ENCODE data around the gene PLB1. TPM values are rescaled to one million over a fixed set of nuclear protein-coding genes. Genes with fewer than 3 reads are reported as not detected.

The PLB1 gene
- total RNA-seq, 1 donor from 2014 or later = 0.64 TPM

GRCh38 chr2:28603821-28604220, 108.0 kb downstream of the PLB1 start:
- Mint-ChIP-seq H3K27me3 (no peaks in the 10 kb centered on the region), H3K36me3 (ENCODE audit: low read depth) (no peaks in the 10 kb centered on the region), H3K9me3 (no peaks in the 10 kb centered on the region), H3K4me3 (no peak overlapping the region), H3K4me1 (peaks cover 16% of the 10 kb centered on the region), H3K27ac (no peak overlapping the region)
- ChIA-PET CTCF (interaction anchor here (1.6 kb wide), 1 partner anchor 11 kb away, joined by 5 read pairs; no protein-coding TSS in a partner anchor), POLR2A (no interaction called here)
- no peak for ATAC-seq (ENCODE audit: low read depth)
- TF ChIP-seq CTCF (IDR thresholded peaks at IDR 0.05) = no peak
- DNase-seq = no peak
- intact Hi-C loops (cut with micrococcal nuclease) = no loop called here

- peaks cover 16% of the 10 kb centered on the region for H3K4me1 Mint-ChIP-seq
- H3K4me3 Mint-ChIP-seq = no peak overlapping the region
- intact Hi-C loops (cut with micrococcal nuclease) = no loop called here
- no peak for DNase-seq
- H3K27me3 Mint-ChIP-seq = no peaks in the 10 kb centered on the region
- CTCF ChIA-PET = interaction anchor here (1.6 kb wide), 1 partner anchor 11 kb away, joined by 5 read pairs; no protein-coding TSS in a partner anchor
- no peak for ATAC-seq (ENCODE audit: low read depth)
- POLR2A ChIA-PET = no interaction called here
- H3K27ac Mint-ChIP-seq = no peak overlapping the region
- H3K9me3 Mint-ChIP-seq = no peaks in the 10 kb centered on the region
- TF ChIP-seq CTCF (IDR thresholded peaks at IDR 0.05) = no peak
- no peaks in the 10 kb centered on the region for H3K36me3 Mint-ChIP-seq (ENCODE audit: low read depth)
These were observed 108.5 kb downstream of the PLB1 start for GRCh38 chr2:28604284-28604843.

- H3K4me1 Mint-ChIP-seq = peaks cover 3% of the 10 kb centered on the region
- H3K27ac Mint-ChIP-seq = no peak overlapping the region
- no peaks in the 10 kb centered on the region for H3K9me3 Mint-ChIP-seq
- CTCF ChIA-PET = interaction anchor here (1.7 kb wide), 1 partner anchor 12 kb away, joined by 10 read pairs; no protein-coding TSS in a partner anchor
- ATAC-seq (ENCODE audit: low read depth) (no peak), DNase-seq (no peak)
- no peak overlapping the region for H3K4me3 Mint-ChIP-seq
- intact Hi-C loops (cut with micrococcal nuclease) = no loop called here
- no peak for TF ChIP-seq CTCF (IDR thresholded peaks at IDR 0.05)
- H3K27me3 Mint-ChIP-seq = no peaks in the 10 kb centered on the region
- no peaks in the 10 kb centered on the region for H3K36me3 Mint-ChIP-seq (ENCODE audit: low read depth)
- POLR2A ChIA-PET = no interaction called here
These were observed 111.2 kb downstream of the PLB1 start for GRCh38 chr2:28606986-28607441.

- Mint-ChIP-seq H3K4me1 (no peaks in the 10 kb centered on the region), H3K9me3 (no peaks in the 10 kb centered on the region), H3K36me3 (ENCODE audit: low read depth) (no peaks in the 10 kb centered on the region), H3K4me3 (no peak overlapping the region), H3K27me3 (no peaks in the 10 kb centered on the region), H3K27ac (no peak overlapping the region)
- ChIA-PET CTCF (interaction anchor here (2.2 kb wide), 1 partner anchor 13 kb away, joined by 7 read pairs; no protein-coding TSS in a partner anchor), POLR2A (no interaction called here)
- intact Hi-C loops (cut with micrococcal nuclease) = no loop called here
- no peak for ATAC-seq (ENCODE audit: low read depth)
- no peak for DNase-seq
- TF ChIP-seq CTCF (IDR thresholded peaks at IDR 0.05) = no peak
These were observed 112.1 kb downstream of the PLB1 start for GRCh38 chr2:28607730-28608499.
